Stimulated activated CD4-positive, alpha-beta T cell treated with anti-CD3 and anti-CD28 coated beads, Interleukin-2, amount 100 ng/mL, for 4 hours (primary cell): ENCODE data around the gene C1orf232.

Experiments
- DNase-seq: peaks from one replicate; pipeline ENCODE4 v3.0.0-alpha.2; 2020; ENCODE audit warnings: low read depth

Gene C1orf232

DNA sequence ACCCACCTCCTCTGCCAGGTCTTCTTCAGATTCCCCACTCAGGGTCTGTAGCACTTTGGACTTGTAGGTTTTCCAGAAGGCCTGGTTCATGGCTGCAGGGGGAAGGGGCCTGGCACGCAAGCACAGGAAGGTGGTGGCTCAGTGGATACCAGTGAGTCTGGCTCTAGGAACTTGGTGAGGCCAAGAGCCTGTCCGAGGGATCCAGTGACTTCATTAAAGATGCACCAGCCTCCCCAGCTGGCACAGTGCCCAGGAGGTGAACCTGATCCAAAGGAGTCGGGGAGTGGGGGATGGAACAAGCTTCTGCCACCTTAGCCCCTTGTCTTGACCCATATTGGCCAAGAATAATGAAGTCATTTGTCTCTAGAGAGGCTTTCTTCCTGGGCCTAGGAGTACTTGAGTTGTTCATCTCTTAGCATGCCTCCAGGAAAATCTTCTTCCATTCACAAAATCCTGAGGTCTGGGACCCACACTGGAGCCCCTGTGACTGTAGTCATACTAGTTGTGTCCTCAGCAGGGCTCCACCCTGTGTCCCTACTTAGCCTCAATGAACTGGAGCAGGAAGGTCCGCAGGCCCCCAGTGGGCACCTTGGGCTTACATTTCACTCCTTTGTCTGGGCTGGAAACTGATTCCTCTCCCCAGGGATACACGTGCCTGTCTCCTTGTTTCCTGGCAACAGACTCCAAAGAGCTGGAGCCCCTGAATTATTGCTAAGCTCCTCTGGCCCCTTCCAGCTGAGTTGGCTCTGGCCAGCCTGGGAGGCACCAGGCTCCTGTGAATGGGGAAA, at the start of gene C1orf232:
Gene C1orf232, minus strand, starts transcription at position 554 of the 788 bp plus-strand sequence. Its CDS starts 464 bp downstream, at position 90.
- DNase-seq = no peak

DNA sequence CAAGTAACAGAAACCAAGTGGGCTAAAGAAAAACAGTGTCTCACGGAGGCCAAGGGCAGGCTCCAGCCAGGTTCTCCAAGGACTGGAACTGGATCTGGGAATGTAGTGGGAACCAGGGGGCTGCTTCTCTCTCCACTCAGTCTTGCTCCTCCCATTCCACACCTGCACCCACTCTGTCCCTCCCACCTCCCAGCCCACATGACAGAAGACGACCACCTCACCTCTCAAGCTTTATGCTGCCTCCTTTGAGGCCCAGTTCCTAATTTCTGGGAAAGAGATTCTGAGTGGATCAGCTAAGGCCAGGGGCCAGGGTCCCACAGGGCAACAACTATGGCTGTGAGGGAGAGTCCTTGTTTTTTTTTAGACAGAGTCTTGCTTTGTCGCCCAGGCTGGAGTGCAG, 46.5 kb upstream of the C1orf232 start:
- DNase-seq = no peak

DNA sequence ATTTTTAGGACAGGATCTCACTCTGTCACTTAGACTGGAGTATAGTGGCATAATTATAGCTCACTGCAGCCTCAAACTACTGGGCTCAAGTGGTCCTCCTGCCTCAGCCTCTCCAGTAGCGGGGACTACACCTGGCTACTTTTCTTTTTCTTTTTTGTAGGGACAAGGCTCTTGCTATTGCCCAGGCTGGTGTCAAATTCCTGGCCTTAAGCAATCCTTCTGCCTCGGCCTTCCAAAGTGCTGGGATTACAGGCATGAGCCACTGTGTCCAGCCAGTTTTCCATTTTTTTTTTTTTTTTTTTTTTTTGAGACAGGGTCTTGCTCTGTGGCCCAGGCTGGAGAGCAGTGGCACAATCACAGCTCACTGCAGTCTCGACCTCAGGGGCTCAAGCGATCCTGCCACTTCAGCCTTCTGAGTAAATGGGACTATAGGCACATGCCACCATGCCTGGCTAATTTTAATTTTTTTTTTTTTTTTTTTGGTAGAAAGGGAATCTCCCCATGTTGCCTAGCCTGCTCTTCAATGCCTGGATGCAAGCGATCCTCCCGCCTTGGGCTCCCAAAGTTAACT, 44.7 kb upstream of the C1orf232 start:
- DNase-seq = no peak

- DNase-seq = no peak
These were observed 44.0 kb upstream of the C1orf232 start for GRCh38 chr1:26212726-26213125.

GRCh38 chr1:26210147-26210870, 41.5 kb upstream of the C1orf232 start:
- DNase-seq = no peak

DNA sequence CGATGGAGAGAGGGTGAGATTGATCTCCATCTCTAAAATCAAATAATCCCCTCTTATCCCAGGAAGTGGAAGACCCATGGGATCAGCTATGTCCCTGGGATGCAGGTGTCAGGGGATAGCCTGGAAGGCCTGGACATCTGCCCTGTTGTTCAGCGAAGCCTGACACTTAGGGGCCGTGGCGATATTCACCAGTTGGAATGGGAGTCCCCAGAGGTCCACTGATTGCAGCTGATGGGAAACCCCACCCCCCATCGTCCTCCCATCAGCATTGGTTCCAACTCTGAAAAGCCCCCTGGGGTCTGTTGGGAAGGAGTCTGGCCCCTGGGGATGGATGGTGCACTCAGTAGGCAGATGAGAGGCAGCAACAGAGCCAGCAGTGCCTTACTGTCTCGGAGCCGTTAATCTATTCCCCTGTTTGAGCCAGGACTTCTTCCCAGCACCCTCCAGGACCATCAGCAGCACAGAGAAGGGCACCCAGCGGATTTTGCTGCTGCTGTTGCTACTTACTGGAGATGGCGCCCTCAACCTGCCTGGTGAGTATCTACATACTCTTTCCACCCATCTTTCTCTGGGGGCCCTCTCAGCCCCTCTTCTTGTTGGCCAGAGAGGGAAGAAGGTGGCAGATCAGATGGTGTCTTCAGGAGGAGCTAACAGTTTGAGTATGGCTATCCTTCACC, 35.0 kb upstream of the C1orf232 start:
- DNase-seq = no peak

- DNase-seq = no peak
These were observed 31.6 kb upstream of the C1orf232 start for GRCh38 chr1:26200413-26200812.

DNA sequence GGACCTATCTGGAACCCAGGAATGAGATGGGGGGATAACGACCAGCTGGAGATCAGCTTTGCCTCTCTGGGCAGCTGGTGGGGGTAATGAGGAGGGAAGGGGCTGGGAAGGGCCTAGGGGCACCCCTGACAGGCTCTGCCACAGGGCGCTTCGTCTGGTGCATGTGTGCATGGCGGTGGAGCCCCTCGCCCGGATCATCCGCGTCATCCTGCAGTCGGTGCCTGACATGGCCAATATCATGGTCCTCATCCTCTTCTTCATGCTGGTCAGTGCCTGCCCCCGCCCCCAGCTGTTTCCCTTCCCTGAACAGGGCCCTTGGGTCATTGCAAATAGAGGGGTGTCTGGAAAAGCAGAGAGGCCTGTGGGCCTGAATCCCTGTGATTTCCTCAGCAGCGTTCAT, 29.1 kb upstream of the C1orf232 start:
- no peak for DNase-seq

- DNase-seq = no peak
These were observed 28.5 kb upstream of the C1orf232 start for GRCh38 chr1:26197301-26197700.

DNA sequence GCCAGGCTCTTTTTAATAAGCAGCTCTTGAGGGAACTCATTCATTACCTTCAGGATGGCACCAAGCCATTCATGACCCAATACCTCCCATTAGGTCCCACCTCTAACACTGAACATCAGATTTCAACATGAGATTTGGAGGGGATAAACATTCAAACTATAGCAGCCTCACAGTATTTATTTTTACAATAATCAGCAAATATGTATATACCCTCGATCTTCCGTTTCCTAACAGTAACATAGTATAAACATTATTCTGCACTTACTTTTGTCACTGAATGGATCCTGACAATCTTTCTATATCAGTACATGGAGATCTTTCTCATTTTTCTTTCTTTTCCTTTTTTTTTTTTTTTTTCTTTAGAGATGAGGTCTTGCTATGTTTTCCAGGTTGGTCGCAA, 27.0 kb upstream of the C1orf232 start:
- no peak for DNase-seq

DNA sequence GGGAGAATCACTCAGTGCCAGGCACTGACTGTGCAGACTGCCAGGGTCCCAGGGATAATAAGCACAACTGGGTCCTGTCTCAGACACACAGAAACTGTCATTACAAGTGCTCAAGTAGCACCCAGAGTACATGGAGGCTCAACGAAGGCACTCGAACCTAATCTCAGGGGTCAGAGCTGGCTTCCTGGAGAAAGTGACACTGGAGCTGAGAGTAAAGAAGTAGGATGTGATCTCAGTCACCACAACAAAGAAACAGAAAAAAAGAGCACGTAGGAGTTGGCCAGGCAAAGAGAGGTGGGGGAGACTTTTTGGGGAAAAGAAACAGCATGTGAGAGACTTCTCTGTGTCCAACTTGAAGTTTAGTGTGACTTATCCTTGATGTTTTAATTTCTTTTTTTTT, 23.0 kb upstream of the C1orf232 start:
- DNase-seq = no peak

GRCh38 chr1:26190373-26190987, 21.7 kb upstream of the C1orf232 start, which contains the start of gene CATSPER4:
Gene CATSPER4 (plus strand): TSS chr1:26190602. CDS start chr1:26190628, 26 bp downstream.
- DNase-seq = no peak

DNA sequence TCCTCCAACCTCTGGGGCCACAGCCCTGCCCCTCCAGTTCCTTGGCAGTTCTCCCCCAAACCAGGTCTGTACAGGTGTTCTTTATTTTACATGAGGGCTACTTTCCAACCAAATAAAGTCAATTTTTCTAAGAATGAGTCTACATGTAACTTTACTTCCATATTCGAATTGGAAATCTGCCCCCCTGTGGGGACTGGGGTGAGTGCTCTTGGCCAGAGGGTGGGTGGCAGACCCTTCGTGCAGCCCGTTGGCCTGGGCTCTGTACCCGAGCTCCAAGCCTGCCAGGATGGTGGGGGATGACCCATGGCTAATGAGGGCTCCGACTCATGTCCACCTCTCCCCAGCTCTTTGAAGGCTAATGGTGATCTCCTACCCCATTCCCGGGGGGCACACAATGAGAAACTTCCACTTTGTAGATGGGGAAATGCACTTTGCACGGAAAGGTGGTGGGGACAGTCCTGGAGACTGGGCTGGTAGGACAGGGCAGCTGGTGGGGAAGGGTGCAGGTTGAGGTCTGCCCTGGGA, 21.1 kb upstream of the C1orf232 start:
- no peak for DNase-seq

DNA sequence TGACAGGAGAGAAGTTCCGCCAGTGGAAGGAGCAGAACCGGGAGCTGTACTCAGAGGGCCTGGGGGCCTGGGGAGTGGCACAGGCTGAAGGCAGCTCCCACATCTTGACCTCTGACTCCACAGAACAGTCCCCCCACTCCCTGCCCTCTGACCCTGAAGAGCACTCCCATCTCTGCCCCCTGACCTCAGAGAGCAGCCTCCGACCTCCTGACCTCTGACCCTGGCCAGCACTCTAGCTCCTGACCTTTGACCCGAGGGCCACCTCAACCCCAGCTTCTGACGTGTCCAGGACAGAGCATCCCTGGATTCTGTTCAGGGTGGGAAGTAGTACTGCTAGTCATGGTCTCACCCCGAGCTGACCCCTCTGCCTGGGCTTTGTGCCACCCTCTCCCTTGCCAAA, 20.6 kb upstream of the C1orf232 start:
- no peak for DNase-seq

- no peak for DNase-seq
These were observed 19.7 kb upstream of the C1orf232 start for GRCh38 chr1:26188477-26188876.

DNA sequence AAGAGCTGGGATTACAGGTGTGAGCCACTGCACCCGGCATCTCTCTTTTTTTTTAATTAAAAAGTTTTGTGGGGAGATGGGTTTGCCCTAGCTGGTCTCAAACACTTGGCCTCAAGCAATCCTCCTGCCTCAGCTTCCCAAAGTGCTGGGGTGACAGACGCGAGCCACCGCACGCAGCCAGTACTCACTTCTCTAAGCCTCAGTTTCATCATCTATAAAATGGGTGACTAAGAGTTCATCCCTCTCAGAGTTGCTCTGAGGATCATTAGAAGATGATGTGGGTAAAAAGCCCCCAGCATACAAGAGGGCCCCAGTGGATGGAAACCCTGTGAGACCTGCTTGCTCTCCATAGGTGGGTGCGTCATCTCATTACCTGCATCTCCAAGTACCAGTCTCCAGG, 19.1 kb upstream of the C1orf232 start:
- DNase-seq = no peak

DNA sequence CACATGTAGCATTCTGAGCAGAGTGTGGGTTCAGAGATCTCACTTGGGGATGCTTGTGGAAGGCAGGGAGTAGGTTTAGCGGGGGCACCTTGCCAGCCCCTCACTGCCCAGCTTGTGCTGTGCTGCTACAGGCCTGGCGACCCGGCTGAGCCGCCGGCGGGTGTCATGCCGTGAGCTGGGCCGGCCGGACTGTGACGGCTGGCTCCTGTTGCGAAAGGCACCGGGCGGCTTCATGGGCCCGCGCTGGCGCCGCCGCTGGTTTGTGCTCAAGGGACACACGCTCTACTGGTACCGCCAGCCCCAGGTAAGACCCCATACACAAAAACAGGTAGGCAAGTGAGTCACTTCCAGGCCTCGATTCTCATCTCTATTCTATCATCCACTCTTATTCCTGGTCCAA, 16.1 kb upstream of the C1orf232 start:
- no peak for DNase-seq

- no peak for DNase-seq
These were observed 15.3 kb upstream of the C1orf232 start for GRCh38 chr1:26184086-26184485.

GRCh38 chr1:26182383-26182696, 13.6 kb upstream of the C1orf232 start:
- no peak for DNase-seq

DNA sequence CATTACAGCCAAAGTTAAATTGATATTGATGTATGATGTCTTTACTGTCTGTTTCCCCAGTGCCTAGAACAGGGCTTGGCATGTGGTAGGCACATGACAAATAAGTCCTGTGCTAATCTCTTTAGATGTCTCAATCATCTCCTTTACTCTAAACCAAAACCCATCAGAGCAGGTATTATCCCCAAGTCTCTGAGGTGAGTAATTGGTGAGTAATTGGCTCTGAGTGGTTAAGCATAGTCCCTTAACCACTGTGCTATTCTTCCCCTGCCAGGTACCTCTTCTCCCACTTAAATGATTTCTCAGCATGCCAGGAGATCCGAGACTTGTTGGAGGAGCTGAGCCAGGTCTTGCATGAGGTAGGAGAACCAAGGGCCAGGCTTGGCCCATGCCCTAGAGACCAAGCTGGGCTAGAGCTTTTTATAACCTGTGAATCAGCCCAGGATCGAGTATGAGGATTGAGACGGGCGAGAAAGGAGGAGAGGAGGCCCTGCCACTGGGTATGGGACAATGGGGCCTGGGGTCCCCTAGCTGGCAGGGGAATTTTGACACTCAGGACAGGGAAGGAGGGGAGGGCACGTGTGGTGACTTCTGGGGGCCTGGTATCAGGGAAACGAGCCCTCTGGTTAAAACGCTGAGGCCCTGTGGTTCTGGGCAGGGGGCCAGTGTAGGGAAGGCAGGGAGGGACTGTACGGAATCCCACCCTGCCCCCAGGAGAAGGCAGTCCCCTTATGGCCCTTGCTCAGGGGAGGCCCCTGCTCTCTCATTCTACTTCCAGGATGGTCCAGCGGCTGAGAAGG, 13.0 kb upstream of the C1orf232 start:
- no peak for DNase-seq

DNA sequence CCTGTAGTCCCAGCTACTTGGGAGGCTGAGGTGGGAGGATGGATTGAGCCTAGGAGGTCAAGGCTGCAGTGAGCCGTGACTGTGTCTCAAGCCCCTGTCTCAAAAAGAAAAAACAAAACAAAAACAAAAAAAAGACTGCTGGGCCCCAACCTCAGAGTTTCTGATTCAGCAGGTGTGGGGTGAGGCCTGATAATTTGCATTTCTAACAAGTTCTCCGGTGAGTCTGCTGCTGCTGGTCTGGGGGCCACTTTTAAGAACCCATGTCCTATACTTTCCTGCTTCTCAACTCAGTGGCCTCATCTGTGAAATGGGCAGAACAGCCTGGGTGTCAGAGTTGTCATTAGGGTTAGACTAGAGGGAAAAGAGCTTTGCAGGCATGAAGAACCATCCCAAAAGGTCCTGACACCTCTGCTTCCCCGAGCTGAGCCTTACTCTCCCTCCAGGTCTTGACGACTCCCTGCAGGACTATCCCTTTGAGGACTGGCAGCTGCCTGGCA, 11.3 kb upstream of the C1orf232 start:
- DNase-seq = no peak
